Naive thymus-derived CD8-positive, alpha-beta T cell (primary cell): ENCODE measurements around the gene WDTC1. TPM values are rescaled to one million over a fixed set of nuclear protein-coding genes. Genes with fewer than 3 reads are reported as not detected.
A peak's percentile ranks its signal among the peaks of the same experiment; 100 is the strongest.

Experiments used
- ATAC-seq, 2 donors: fragments of 150-1000 bp; cut with Tn5 transposase in 1 of 2; sonication (Bioruptor Pico), chemical (Tn5 transposase) in 1 of 2; 1 replicate in 1 of 2; 2 replicates in 1 of 2; pipeline ENCODE4 v1.10.0; 2021; ENCODE audit warnings: mild to moderate bottlenecking in 2 of 2, moderate library complexity in 2 of 2
- POLR2A ChIA-PET: fragments of 350-600 bp; sonication (Branson Sonifier 250); formaldehyde crosslinking; loops from one replicate; lab custom pipeline; 2021; ENCODE audit warnings: antibody characterized with exemption; lab: Charles Lee
- DNase-seq, 10 donors: peaks; one replicate each; pipeline versions ENCODE4 v3.0.0 to v3.0.0-alpha.2; 2020 to 2022
- H3K27ac Mint-ChIP-seq, 10 donors: one replicate each; pipeline ENCODE4 v1.8.0; 2020 to 2022; ENCODE audit warnings: mild to moderate bottlenecking in 10 of 10, mixed read lengths in 10 of 10, moderate library complexity in 4 of 10, inconsistent platforms in 1 of 10
- H3K27me3 Mint-ChIP-seq, 5 donors: one replicate each; pipeline ENCODE4 v1.8.0; 2021 to 2022; ENCODE audit warnings: mixed read lengths in 5 of 5
- H3K36me3 Mint-ChIP-seq, 3 donors: one replicate each; pipeline ENCODE4 v1.8.0; 2020 to 2022; ENCODE audit warnings: mixed read lengths in 3 of 3, mild to moderate bottlenecking in 2 of 3, inconsistent platforms in 1 of 3
- H3K4me1 Mint-ChIP-seq, 4 donors: one replicate each; pipeline ENCODE4 v1.8.0; 2021 to 2022; ENCODE audit warnings: mixed read lengths in 4 of 4
- H3K4me3 Mint-ChIP-seq, 10 donors: one replicate each; pipeline ENCODE4 v1.8.0; 2020 to 2022; ENCODE audit warnings: mild to moderate bottlenecking in 10 of 10, mixed read lengths in 10 of 10, moderate library complexity in 6 of 10, inconsistent platforms in 1 of 10
- H3K9me3 Mint-ChIP-seq, 9 donors: one replicate each; pipeline ENCODE4 v1.8.0; 2020 to 2022; ENCODE audit warnings: mixed read lengths in 9 of 9, mild to moderate bottlenecking in 3 of 9, inconsistent platforms in 1 of 9, moderate library complexity in 1 of 9
- polyA plus RNA-seq, 3 donors: library from polyadenylated mRNA; unstranded; fragments of 300-500 nt; fragmentation: Illumina TruSeq; gene quantifications; one replicate each; pipeline ENCODE4 v1.2.3, GENCODE V29; 2021
- total RNA-seq, 8 experiments: library from RNA in 2 of 8; stranded (reverse) in 2 of 8; gene quantifications; one replicate each; pipeline ENCODE4 v1.2.3 and lab custom pipeline; 2021 to 2026

WDTC1 gene
- total and polyA plus RNA-seq, 5 experiments from 2014 or later = 4.0 to 58.2 (median 5.8) TPM

DNA sequence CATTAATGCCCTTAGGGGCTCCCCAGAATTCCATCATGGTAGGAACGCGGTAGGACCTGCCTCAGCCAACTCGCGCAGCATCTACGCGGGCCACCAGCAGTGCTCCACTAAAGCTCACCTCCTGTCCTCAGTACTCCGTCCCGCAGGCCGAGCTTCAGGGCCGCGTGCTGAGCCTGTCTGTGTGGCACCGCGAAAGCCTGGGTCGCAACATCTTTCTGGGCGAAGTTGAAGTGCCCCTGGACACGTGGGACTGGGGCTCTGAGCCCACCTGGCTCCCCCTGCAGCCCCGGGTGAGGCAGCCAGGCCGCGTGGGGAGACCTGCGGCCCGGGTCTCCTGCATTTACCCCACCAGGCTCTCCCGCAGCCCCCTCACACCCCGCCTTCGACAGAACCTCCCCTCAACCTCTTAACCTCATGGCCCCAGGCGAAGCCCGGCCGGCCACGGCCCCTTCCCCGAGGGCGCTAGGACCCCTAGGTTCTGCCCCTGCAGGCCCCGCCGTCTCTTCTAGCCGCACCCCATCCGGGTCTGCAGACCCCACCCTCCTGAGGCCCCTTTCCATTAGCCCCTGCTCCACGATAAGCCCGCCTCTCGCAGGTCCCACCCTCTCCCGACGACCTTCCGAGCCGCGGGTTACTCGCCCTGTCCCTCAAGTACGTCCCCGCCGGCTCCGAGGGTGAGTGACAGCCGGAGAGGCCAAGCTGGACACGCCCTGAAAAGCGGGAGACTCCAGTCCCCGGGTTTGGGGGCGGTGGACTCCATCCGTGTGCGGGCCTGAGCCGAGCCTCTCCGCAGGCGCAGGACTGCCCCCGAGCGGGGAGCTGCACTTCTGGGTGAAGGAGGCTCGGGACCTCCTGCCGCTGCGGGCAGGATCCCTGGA lies 116.5 kb downstream of the WDTC1 start:
- H3K27ac Mint-ChIP-seq = peak overlapping the region in 2 of 10 donors; percentile 18 to 27

DNA sequence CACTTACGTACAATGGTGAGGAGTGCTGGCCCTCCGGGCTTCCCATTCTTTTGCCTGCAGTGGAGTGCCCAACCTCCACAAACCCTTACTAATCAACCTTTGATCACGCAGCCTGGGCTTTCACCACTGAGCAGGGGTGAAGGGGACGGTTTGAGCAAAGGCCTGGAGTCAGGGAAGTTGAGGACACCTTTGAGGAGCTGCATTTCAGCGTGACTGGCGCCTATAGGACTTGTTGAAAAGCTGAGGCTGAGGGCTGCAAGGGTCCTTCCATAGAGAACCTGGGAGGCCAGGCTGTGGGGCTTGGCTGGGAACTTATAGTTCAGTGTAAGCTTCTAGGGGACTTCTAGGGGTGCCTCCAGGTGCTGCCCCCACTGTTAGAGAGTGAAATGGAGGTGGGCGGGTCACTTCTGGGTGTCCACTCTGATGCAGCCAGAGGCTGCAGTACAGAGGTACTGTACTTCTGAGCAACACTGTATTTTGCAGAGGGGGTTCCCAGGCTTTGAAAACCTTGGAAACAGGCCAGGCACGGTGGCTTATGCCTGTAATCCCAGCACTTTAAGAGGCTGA lies 117.2 kb downstream of the WDTC1 start:
- DNase-seq (no peak), ATAC-seq (no peak)
- peak overlapping the region in 3 of 10 donors; percentile 15 to 65 (median 27) for H3K27ac Mint-ChIP-seq
- POLR2A ChIA-PET = interaction anchor here (1.7 to 9.7 kb wide), 2 partner anchors 9 to 14 kb away, joined by 4 to 142 read pairs; partner anchors contain the start of gene SYTL1
- H3K27me3 Mint-ChIP-seq = no peaks in the 10 kb centered on the region
- H3K4me1 Mint-ChIP-seq = peaks cover 8 to 27% (median 23%) of the 10 kb centered on the region in 4 donors
- no peaks in the 10 kb centered on the region for H3K9me3 Mint-ChIP-seq
- peaks cover 0 to 23% (median 0%) of the 10 kb centered on the region in 3 donors for H3K36me3 Mint-ChIP-seq
- no peak overlapping the region for H3K4me3 Mint-ChIP-seq

More for the DNA sequence above, 116.5 kb downstream of the WDTC1 start:
- Mint-ChIP-seq H3K4me1 (peaks cover 11 to 26% (median 24%) of the 10 kb centered on the region in 4 donors), H3K27me3 (no peaks in the 10 kb centered on the region), H3K4me3 (peak overlapping the region in 2 of 10 donors; percentile 13 to 54), H3K9me3 (no peaks in the 10 kb centered on the region), H3K36me3 (peaks cover 0 to 29% (median 0%) of the 10 kb centered on the region in 3 donors)
- DNase-seq (no peak), ATAC-seq (no peak)
- POLR2A ChIA-PET = interaction anchor here (2.5 to 9.7 kb wide), 3 partner anchors 7 to 10 kb away, joined by 13 to 142 read pairs (median 14); partner anchors contain the start of gene SYTL1

DNA sequence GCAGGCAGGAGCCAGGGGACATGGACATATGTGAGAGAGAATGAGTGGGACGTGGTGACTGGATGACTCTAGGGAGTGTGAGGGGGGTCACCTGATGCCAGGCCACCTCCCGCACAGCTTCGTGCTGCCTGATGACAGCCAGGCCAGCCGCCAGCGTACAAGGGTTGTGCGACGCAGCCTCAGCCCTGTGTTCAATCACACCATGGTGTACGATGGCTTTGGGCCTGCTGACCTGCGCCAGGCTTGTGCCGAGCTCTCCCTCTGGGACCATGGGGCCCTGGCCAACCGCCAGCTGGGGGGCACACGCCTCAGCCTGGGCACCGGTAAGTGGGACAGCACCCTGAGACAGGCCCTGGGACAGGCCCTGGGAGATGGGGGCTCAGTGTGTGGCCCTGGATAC lies 118.7 kb downstream of the WDTC1 start:
- H3K36me3 Mint-ChIP-seq = peaks cover 0 to 14% (median 0%) of the 10 kb centered on the region in 3 donors

DNA sequence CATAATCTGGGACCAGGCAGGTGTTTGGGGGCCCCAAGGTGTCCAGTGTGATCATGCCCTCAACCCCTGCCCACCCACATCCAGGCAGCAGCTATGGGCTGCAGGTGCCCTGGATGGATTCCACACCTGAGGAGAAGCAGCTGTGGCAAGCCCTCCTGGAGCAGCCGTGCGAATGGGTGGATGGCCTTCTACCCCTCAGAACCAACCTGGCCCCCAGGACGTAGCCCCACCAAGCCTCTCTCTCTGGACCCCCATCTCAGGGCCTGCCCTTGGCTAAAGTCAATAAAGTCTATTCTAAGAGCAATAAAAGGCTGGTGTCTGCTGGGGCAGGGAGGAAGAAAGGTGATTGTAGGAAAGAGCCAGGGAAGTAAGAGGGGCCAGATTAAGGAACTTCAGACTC lies 119.2 kb downstream of the WDTC1 start:
- Mint-ChIP-seq H3K27me3 (no peaks in the 10 kb centered on the region), H3K36me3 (peaks cover 0 to 14% (median 0%) of the 10 kb centered on the region in 3 donors), H3K4me3 (peak overlapping the region in 1 of 10 donors; percentile 37), H3K4me1 (peaks cover 5 to 37% (median 27%) of the 10 kb centered on the region in 4 donors), H3K27ac (peak overlapping the region in 8 of 10 donors; percentile 14 to 74 (median 47)), H3K9me3 (no peaks in the 10 kb centered on the region)
- POLR2A ChIA-PET = interaction anchor here (0.7 to 9.7 kb wide), 3 partner anchors 11 to 108 kb away, joined by 4 to 142 read pairs (median 4); partner anchors contain the start of gene SYTL1
- no peak for ATAC-seq
- DNase-seq = no peak

More for the DNA sequence above, 118.7 kb downstream of the WDTC1 start:
- H3K4me3 Mint-ChIP-seq = no peak overlapping the region
- POLR2A ChIA-PET = interaction anchor here (0.6 to 9.7 kb wide), 3 partner anchors 11 to 26 kb away, joined by 3 to 142 read pairs (median 4); partner anchors contain the start of gene SYTL1
- DNase-seq (no peak), ATAC-seq (no peak)
- no peaks in the 10 kb centered on the region for H3K27me3 Mint-ChIP-seq
- H3K4me1 Mint-ChIP-seq = peaks cover 5 to 34% (median 27%) of the 10 kb centered on the region in 4 donors
- H3K27ac Mint-ChIP-seq = peak overlapping the region in 4 of 10 donors; percentile 29 to 61 (median 49)
- H3K9me3 Mint-ChIP-seq = no peaks in the 10 kb centered on the region

DNA sequence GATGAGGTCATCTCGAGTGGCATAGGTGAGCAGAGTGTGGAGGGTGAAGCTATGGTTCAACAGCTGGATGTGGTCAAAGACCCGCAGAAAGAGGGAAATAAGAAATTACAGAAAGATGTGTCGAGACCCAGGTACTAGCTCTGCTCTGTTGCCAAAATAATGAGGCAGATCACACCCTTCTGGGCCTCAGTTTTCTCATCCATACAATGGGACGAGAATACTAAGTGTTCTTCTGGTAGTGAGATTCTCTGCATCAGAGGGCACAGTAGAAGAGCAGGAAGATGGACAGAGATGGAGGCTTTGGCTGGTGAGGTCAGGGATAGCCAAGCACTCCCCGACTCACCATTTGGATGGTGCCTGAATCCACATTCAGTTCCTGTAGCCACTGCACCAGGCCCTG lies 121.3 kb downstream of the WDTC1 start:
- peaks cover 16 to 51% (median 45%) of the 10 kb centered on the region in 4 donors for H3K4me1 Mint-ChIP-seq

DNA sequence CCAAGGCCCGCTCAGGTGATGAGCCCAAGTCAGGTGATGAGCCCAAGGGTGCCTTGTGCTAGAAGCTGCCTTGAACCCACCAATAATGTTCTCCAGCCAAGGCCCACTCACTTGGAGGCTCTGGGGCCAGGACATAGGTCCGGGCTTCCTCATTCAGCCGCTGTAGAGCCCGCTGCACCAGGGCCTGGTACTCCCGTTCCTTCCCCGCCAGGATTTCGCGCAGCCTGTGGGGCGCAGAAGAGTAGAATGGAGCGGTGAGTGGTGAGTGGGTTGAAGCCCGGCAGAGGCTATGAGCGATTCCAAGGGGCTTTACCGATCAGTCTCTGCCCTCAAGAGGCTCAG lies 121.8 kb downstream of the WDTC1 start:
- no peak for ATAC-seq
- H3K4me1 Mint-ChIP-seq = peaks cover 16 to 51% (median 48%) of the 10 kb centered on the region in 4 donors
- H3K9me3 Mint-ChIP-seq = no peaks in the 10 kb centered on the region
- H3K27me3 Mint-ChIP-seq = no peaks in the 10 kb centered on the region
- DNase-seq = no peak
- POLR2A ChIA-PET = interaction anchor here (0.9 to 9.7 kb wide), 7 partner anchors 7 to 973 kb away, joined by 3 to 142 read pairs (median 13); partner anchors contain the start of genes MAP3K6, MED18 and SYTL1
- H3K4me3 Mint-ChIP-seq = peak overlapping the region in 9 of 10 donors; percentile 42 to 86 (median 65)
- H3K36me3 Mint-ChIP-seq = peaks cover 0 to 10% (median 0%) of the 10 kb centered on the region in 3 donors
- peak overlapping the region in 9 of 10 donors; percentile 27 to 95 (median 66) for H3K27ac Mint-ChIP-seq

More for the DNA sequence above, 121.3 kb downstream of the WDTC1 start:
- ATAC-seq (no peak), DNase-seq (no peak)
- Mint-ChIP-seq H3K4me3 (peak overlapping the region in 7 of 10 donors; percentile 26 to 84 (median 49)), H3K9me3 (no peaks in the 10 kb centered on the region), H3K27ac (peak overlapping the region in 9 of 10 donors; percentile 25 to 95 (median 80)), H3K36me3 (peaks cover 0 to 10% (median 0%) of the 10 kb centered on the region in 3 donors), H3K27me3 (no peaks in the 10 kb centered on the region)
- POLR2A ChIA-PET = interaction anchor here (1.0 to 9.7 kb wide), 5 partner anchors 10 to 243 kb away, joined by 3 to 142 read pairs (median 4); partner anchors contain the start of genes MAP3K6 and SYTL1

DNA sequence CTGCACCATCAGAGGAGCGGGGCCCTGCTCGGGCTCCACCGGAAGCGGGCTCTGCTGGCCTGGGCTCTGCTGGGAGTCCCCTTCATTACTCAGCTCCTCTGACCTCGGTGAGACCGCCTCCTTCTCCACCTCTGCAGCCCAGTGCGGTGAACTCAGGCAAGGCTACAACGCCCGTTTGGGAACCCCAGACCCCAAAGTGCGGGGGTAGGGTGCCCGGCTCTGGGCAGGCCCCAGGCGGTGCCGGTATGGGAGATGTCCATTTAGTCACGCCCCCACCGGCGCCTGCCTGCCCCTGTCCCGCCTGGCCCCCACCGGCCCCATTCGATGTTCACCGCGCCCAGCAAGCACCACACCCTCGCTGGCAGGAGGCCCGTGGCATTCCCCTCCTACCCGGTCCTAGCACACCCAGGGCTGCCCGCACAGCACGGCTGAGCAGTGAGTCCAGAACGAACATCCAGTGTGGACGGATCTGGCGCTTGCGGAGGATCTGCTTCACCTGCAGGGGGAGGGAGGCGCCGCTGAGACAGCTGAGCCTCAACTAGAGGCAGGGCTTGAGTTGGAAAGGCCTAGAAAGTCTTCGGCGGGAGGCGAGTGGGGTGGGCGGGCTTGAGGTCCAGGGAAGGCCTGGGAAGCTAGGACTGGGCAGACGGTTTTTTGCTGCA lies 122.3 kb downstream of the WDTC1 start:
- peak overlapping the region; percentile 66 to 95 (median 79) for H3K27ac Mint-ChIP-seq
- H3K4me1 Mint-ChIP-seq = peaks cover 16 to 52% (median 50%) of the 10 kb centered on the region in 4 donors
- ATAC-seq (peak; percentile 19 to 23), DNase-seq (peak in 1 of 10 donors; percentile 27)
- POLR2A ChIA-PET = interaction anchor here (0.5 to 9.7 kb wide), 15 partner anchors 7 to 972 kb away, joined by 3 to 142 read pairs (median 5); partner anchors contain the start of genes MAP3K6, MED18, SYTL1 and TMEM222
- H3K4me3 Mint-ChIP-seq = peak overlapping the region; percentile 74 to 86 (median 79)
- no peaks in the 10 kb centered on the region for H3K27me3 Mint-ChIP-seq
- H3K9me3 Mint-ChIP-seq = no peaks in the 10 kb centered on the region
- peaks cover 0 to 6% (median 0%) of the 10 kb centered on the region in 3 donors for H3K36me3 Mint-ChIP-seq

DNA sequence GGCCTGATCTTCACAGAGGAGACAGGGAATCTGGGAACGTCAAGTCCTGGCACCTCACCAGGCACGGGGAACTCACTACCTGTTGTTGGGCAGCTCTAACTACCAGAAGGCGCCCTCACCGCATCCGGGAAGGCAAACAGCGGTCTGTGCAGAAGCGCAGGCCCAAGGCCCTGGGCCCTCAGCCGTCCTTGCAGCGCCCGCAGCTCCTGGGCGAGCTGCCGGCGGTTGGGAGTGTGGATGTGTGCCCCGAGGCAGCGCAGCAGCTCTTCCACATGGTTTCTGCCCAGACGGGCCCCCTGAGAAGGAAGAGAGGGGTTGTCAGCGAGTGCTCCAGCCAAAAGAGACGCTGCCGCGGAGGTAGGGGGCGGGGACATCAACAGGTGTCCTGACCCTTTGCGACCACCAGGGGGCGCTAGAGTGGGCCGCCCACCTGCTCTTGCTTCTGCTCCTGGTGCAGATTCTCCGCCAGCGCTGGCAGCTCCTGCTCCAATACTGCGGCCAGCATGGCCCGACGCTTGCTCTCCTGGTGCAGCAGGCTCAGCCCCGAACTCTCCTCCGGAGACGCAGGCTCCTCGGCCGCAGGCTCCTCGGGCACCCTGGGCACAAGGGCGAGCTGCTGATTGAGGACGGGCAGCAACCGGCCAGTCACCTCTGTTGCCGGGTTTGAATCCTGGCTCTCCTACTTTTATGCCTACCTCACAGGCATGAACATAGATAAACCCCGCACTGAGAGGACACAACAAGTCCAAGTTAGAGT lies 123.0 kb downstream of the WDTC1 start:
- DNase-seq = peak; percentile 72 to 89 (median 82)
- ATAC-seq = peak; percentile 76 to 84

More for the DNA sequence above, 123.0 kb downstream of the WDTC1 start:
- H3K9me3 Mint-ChIP-seq = no peaks in the 10 kb centered on the region
- peak overlapping the region; percentile 53 to 95 (median 79) for H3K27ac Mint-ChIP-seq
- H3K36me3 Mint-ChIP-seq = peaks cover 0 to 4% (median 0%) of the 10 kb centered on the region in 3 donors
- peaks cover 16 to 52% (median 50%) of the 10 kb centered on the region in 4 donors for H3K4me1 Mint-ChIP-seq
- no peaks in the 10 kb centered on the region for H3K27me3 Mint-ChIP-seq
- H3K4me3 Mint-ChIP-seq = peak overlapping the region; percentile 74 to 86 (median 79)
- POLR2A ChIA-PET = interaction anchor here (0.5 to 9.7 kb wide), 14 partner anchors 8 to 285 kb away, joined by 3 to 142 read pairs (median 6); partner anchors contain the start of genes MAP3K6, SYTL1, TMEM222 and WDTC1
